Progenitor cell of endocrine pancreas (in vitro differentiated cells): ENCODE measurements around the gene CYBA. TPM values are rescaled to one million over a fixed set of nuclear protein-coding genes. Genes with fewer than 3 reads are reported as not detected.

Experiments used
- DNase-seq: peaks from one replicate; pipeline ENCODE4 v3.0.0; 2021; ENCODE audit warnings: low spot score; ENCODE audit not compliant: unreplicated experiment
- H3K27ac Mint-ChIP-seq: 2 replicates; pipeline ENCODE4 v1.8.0; 2021; ENCODE audit warnings: mild to moderate bottlenecking, moderate library complexity, mixed read lengths
- H3K27me3 Mint-ChIP-seq: 2 replicates; pipeline ENCODE4 v1.8.0; 2021; ENCODE audit warnings: mixed read lengths
- H3K36me3 Mint-ChIP-seq: 2 replicates; pipeline ENCODE4 v1.8.0; 2022; ENCODE audit warnings: mixed read lengths; ENCODE audit not compliant: insufficient read depth
- H3K4me1 Mint-ChIP-seq: 2 replicates; pipeline ENCODE4 v1.8.0; 2021; ENCODE audit warnings: low read depth, mixed read lengths
- H3K4me3 Mint-ChIP-seq: 2 replicates; pipeline ENCODE4 v1.8.0; 2021; ENCODE audit warnings: low read depth, mild to moderate bottlenecking, moderate library complexity, mixed read lengths
- H3K9me3 Mint-ChIP-seq: 2 replicates; pipeline ENCODE4 v1.8.0; 2021; ENCODE audit warnings: low read depth, mixed read lengths
- CTCF ChIP-seq: fragments of 200-600 bp; sonication (generic); IDR thresholded peaks from one replicate; pipeline ENCODE4 v1.5.0; 2021; ENCODE audit warnings: antibody characterized with exemption, mild to moderate bottlenecking; ENCODE audit not compliant: unreplicated experiment
- total RNA-seq: library from RNA; stranded (reverse); gene quantifications from 2 replicates; pipeline ENCODE4 v1.2.1, GENCODE V29; 2021

CYBA gene
- total RNA-seq, 1 donor from 2014 or later = 111 TPM

GRCh38 chr16:88658714-88659113, 7.9 kb upstream of the CYBA start:
- no peak for TF ChIP-seq CTCF
- no peak for DNase-seq
- no peak overlapping the region for H3K4me3 Mint-ChIP-seq

GRCh38 chr16:88657371-88657770, 6.5 kb upstream of the CYBA start:
- Mint-ChIP-seq H3K27me3 (no peaks in the 10 kb centered on the region), H3K27ac (no peak overlapping the region), H3K36me3 (peaks cover 9% of the 10 kb centered on the region), H3K9me3 (no peaks in the 10 kb centered on the region), H3K4me3 (no peak overlapping the region), H3K4me1 (peaks cover 6% of the 10 kb centered on the region)
- peak; percentile 7 for DNase-seq
- no peak for TF ChIP-seq CTCF

More at GRCh38 chr16:88658714-88659113, 7.9 kb upstream of the CYBA start:
- Mint-ChIP-seq H3K36me3 (peaks cover 6% of the 10 kb centered on the region), H3K27me3 (no peaks in the 10 kb centered on the region), H3K27ac (no peak overlapping the region), H3K4me1 (peaks cover 6% of the 10 kb centered on the region), H3K9me3 (no peaks in the 10 kb centered on the region)

- no peak overlapping the region for H3K4me3 Mint-ChIP-seq
These were observed 5.6 kb upstream of the CYBA start for GRCh38 chr16:88656291-88656980.

GRCh38 chr16:88655733-88656281, 5.0 kb upstream of the CYBA start:
- no peak overlapping the region for H3K27ac Mint-ChIP-seq
- H3K27me3 Mint-ChIP-seq = no peaks in the 10 kb centered on the region

More at GRCh38 chr16:88656291-88656980, 5.6 kb upstream of the CYBA start:
- Mint-ChIP-seq H3K9me3 (no peaks in the 10 kb centered on the region), H3K27me3 (no peaks in the 10 kb centered on the region), H3K4me1 (peaks cover 2% of the 10 kb centered on the region), H3K36me3 (peaks cover 9% of the 10 kb centered on the region), H3K27ac (no peak overlapping the region)
- no peak for TF ChIP-seq CTCF
- DNase-seq = no peak

More at GRCh38 chr16:88655733-88656281, 5.0 kb upstream of the CYBA start:
- TF ChIP-seq CTCF = no peak
- H3K4me3 Mint-ChIP-seq = no peak overlapping the region
- H3K9me3 Mint-ChIP-seq = no peaks in the 10 kb centered on the region
- no peak for DNase-seq
- peaks cover 9% of the 10 kb centered on the region for H3K36me3 Mint-ChIP-seq
- no peaks in the 10 kb centered on the region for H3K4me1 Mint-ChIP-seq
